OCI-LY7 (cell line): ENCODE data around the gene QSOX1.

Experiments
- CTCF ChIP-seq: fragments of 200-600 bp; sonication (generic); conservative IDR thresholded peaks from 2 replicates; pipeline ENCODE4 v1.5.1; 2014; ENCODE audit warnings: mild to moderate bottlenecking, antibody characterized with exemption, low read length, moderate library complexity, mixed read lengths
- EZH2phosphoT487 ChIP-seq: fragments of 200-600 bp; sonication (generic); IDR thresholded peaks from 2 replicates; pipeline ENCODE4 v1.6.1; 2018; ENCODE audit warnings: low read depth, borderline replicate concordance, mild to moderate bottlenecking, mixed run types, antibody characterized with exemption, low read length, moderate library complexity, mixed read lengths

- no peak for TF ChIP-seq EZH2phosphoT487
- TF ChIP-seq CTCF: no peak
Measured at GRCh38 chr1:180219776-180220175, 65.1 kb downstream of the QSOX1 start.
